HG02610 (cell line): ENCODE data around the gene RSU1.

Experiments
- ATAC-seq: cut with Tn5 transposase; IDR thresholded peaks from one replicate; pipeline ENCODE4 v1.9.1; 2021; ENCODE audit warnings: mild to moderate bottlenecking, moderate library complexity; ENCODE audit not compliant: unreplicated experiment

The RSU1 gene

DNA sequence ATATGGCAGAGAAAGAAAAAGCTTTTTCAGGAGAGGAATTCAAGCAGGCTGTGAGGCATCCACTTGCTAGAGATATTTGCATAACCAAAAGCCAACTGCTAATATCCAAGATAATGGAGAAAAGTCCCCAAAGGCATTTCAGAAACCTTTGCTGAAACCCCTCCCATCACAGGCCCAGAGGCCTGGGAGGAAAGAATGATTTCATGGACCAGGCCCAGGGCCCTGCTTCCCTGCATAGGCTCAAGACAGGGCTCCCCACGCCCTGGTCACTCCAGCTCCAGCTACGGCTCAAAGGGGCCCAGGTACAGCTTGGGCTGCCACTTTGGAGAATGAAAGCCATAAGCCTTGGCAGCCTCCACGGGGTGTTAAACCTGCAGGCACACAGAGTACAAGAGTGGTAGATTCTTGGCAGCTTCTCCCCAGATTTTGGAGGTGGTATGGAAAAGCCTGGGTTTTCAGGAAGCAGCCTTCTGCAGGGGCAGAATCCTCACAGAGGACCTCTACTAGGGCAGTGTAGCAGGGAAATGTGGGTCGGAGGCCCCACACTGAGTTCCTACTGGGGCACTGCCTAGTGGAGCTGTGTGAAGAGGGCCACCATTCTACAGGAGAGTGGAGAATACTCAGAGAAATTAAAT lies 5.6 kb upstream of the RSU1 start:
- no peak for ATAC-seq

DNA sequence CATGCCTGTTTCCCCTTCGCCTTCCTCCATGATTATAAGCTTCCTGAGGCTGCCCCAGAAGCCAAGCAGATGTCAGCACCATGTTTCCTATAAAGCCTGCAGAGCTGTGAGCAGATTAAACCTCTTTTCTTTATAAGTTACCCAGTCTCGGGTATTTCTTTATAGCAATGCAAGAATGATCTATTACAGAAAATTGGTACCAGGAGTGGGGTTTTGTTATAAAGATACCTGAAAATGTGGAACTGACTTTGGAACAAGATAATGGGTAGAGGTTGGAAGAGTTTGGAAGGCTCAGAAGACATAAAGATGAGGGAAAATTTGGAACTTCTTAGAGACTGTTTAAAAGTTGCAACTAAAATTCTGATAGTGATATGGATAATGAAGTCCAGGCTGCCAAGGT lies 4.8 kb upstream of the RSU1 start:
- ATAC-seq, result no peak

DNA sequence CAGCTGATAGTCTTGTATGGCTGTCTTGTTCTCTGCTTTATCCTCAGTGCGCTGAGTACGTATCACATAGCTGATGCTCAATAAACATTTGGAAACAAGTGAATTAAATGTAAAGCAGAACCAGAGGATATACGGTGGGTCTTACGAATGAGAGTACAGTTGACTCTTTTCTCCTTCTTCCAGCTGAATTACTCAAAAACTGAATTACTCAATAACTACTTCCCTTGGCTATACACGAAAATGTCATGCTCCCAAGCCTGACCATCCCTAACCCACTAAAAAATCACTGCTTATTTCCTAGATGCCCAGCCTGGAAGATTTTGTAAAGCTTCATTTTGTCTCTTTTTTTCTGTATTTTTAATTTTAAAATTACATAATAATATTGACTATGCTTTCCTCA lies 3.2 kb upstream of the RSU1 start:
- no peak for ATAC-seq

DNA sequence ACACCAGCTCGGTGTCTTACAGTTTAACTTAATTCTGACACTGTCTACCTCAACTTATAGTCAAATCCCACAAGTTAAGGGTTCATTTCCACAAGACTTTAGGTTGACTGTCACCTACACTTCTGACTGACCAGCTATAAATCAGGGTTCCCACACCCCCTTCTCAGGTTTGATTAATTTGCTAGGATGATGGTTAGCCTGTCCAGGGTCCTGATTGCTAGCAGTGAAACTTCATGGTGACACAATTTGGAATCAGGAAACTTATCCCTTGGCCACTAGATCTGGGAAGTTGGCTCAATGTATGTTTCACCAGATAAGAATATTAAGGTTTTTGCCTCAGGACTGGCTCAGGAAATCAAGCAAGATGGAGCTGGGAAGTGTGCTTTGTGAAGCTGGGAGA lies 2.8 kb upstream of the RSU1 start:
- ATAC-seq, result no peak

DNA sequence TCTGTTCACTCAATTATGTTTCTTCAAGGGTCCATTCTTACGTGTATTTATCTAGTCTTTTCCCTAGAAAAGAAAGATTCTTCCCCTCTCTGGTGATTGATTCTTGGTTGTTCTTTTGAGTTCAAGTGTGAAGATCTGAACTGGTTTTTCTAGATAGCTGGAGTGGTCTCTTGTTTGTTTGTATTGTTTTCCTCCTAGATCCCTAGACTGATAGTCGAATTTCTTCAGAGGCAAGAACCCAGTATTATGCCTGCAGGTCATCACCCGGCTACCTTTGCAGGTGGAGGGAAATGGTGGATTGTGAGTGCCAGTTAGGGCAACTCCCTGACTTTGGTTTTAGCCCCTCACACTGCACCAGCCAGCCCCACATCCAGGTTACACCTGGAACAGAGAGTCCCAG lies 2.2 kb upstream of the RSU1 start:
- no peak for ATAC-seq

DNA sequence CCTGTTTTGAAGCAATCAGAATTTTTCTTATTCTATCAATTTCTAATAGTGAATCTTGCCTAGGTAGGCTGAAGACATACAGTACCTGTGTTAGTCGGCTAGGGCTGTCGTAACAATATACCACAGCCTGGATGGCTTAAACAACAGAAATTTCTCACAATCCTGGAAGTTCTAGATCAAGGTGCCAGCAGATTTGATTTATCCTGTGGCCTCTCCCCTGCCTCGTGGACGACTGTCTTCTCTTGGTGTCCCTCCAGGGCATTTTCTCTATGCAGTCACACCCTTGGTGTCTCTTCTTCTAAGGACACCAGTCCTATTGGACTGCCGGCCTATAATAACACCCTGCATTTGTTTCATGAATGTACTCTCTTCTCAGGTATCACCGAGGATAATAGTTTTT lies 1.8 kb upstream of the RSU1 start:
- ATAC-seq, result no peak

DNA sequence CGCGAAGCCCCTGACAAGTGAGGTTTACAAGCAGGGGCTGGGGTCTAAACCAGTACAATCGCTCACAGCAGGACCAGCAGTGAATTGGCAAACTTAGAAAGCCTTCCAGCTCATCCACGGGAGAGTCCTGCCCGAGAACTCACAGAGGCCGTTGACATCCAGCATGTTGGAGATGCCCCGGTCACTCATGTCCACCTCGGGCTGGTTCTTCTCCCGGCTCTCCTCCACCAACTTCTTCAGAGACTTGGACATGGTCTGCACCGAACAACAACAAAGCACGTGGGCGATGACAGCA lies 447 bp downstream of the RSU1 start:
- no peak for ATAC-seq

DNA sequence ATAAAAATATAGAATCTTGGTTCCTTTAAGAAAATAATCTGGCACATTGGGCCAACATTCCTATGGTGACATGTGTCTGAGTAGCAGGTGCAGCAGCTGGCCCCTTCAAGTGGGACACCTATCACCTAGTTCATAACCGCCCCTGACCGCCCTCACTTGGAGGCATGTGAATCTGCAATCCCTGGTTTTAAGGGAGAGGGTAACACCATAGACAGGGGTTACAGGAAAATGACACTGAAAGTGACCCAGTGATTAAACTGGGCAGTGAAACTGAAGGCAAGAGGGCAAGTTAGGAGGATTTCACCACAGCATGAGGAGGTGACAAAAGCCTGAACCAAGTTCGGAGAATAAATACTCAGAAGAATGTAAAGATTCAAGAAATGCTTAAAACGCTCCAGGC lies 1.1 kb downstream of the RSU1 start:
- no peak for ATAC-seq

DNA sequence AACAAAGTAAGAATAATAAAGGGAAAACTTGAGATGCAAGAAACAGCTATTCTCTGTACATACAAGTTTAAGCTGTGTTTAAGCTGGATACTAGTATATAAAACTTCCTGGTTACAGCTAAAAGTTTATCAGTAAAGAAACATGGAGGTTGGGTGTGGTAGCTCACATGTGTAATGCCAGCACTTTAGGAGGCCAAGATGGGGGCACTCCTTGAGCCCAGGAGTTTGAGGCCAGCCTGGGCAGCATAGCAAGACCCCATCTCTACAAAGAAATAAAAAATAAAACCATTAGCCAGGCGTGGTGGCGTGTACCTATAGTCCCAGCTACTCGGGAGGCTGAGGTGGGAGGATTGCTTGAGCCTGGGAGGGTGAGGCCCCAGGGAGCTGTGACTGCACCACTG lies 3.2 kb downstream of the RSU1 start:
- ATAC-seq, result no peak

DNA sequence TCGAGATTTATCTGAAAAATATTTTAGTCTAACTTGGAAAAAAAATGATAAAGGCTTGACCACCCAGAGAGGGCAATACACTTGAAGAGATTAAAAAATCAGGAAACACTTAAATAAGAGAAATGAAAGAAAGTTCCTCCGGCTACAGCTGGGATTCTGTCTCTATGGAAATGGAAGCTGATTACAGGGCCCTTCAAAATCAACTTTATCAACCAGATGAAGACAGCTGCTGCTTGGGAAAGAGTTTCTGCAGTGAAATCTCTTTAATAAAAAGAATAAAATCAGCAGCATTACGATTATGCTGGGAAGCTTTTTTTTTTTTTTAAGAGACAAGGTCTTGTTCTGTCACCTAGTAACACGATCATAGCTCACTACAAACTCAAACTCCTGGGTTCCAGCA lies 4.5 kb downstream of the RSU1 start:
- no peak for ATAC-seq

DNA sequence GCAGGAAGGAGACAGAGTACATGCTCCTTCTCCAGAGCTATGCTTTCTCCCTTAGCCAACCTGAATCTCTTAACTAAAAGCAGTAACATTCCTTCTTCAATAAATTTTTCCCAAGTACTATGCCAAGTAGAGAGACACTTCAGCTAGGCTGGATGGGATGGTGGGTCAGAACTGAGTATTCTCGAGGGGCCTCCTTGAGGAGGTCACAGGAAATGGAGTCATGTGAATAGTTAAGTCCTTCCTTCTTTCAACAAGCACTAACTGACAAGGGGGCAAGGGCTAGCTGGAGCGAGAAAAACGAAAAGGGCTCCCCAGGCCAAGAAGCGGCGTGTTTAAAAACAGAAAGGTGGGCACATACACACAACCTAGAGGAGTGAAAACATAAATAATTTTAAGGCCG lies 5.5 kb downstream of the RSU1 start:
- no peak for ATAC-seq

DNA sequence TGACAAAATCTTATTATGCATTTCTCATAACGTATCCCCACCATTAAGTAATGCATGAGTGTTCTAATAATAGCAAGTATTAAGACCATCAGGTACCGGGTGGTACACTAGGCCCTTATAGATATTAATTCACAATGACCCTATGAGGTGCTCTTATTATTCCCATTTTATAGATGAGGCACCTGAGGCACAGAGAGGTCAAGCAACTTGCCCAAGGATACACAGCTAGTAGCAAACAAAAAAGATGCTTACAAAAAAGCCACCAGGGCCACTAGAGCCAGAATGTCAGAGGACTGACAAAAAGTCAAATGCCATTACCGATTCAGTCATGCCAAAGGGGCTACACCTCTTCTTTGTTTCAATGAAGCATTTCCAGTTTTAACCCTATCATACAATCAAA lies 5.9 kb downstream of the RSU1 start:
- no peak for ATAC-seq

DNA sequence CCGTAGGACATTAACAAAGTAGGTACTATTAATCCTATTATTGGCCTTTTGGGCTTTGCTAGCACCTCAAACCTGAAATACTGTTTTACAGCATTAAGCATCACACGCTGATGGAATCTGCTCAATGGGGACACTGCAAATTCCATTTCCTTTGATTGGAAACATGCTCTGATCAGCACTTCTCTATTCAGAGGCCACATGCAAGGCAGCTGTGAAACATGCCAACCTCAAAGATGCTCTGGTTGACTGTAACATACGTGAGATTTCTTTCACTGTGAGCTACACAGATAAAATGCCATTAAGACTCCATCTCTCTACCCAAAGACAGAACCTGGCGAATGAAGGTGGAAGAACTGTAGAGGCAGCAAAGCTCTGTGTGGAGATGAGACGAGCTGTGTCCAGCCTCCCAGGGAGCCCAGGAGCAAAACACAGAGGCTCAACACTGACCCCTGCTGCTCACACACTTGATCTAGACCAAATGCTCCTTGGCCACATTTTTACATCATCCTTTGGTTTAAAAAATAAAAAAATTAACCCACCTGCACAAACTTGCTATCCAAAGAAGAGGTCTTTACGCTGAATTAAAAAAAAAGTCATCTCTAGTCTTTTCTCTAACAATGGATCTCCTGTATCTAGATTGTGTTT lies 8.0 kb downstream of the RSU1 start:
- peak; percentile 73 for ATAC-seq

DNA sequence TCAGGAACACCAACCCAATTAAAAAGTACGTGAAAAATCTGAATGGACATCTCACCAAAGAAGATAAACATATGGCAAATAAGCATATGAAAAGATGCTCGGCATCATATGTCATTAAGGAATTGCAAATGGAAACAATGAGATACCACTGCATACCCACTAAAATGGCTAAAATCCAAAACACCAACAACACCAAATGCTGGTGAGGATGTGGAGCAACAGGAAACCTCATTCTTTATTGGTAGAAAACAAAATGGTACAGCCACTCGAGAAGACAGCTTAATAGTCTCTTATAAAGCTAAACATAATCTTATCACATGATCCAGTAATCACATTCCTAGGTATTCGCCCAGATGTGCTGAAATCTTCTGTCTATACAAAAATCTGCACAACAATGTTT lies 13.1 kb downstream of the RSU1 start:
- ATAC-seq, result no peak

DNA sequence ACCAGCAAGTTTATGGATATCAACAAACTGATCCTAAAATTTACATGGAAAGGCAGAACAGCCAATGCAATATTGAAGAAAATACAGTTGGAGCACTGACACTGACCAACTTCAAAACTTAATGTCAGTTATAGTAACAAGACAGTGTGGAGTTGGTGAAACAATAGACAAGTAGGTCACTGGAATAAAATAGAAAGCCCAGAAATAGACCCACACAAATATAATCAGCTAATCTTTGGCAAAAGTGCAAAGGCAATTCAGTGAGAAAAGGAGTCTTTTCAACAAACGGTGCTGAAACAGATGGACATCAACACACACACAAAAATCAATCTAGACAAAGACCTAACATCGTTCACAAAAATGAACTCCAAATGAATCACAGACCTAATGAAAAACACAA lies 13.8 kb downstream of the RSU1 start:
- ATAC-seq, result no peak

DNA sequence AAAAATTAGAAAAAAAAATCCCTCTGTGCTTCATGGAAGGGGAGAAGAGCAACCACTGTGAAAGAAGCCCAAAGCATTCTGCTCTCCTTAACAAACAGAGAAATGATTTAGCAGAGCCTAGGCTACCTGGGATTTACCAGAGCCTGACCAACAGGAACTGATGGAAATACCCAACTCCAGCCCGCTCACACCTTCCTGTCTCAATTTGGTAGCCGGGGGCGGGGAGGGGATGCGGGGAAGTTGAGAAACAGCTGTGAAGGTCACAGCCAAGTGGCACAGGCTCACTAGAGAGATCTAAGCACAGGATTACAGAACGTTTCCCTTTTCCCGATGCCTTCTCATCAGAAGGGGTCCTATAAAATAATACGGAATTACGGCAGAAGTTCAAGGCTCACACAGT lies 17.6 kb downstream of the RSU1 start:
- peak; percentile 94 for ATAC-seq

DNA sequence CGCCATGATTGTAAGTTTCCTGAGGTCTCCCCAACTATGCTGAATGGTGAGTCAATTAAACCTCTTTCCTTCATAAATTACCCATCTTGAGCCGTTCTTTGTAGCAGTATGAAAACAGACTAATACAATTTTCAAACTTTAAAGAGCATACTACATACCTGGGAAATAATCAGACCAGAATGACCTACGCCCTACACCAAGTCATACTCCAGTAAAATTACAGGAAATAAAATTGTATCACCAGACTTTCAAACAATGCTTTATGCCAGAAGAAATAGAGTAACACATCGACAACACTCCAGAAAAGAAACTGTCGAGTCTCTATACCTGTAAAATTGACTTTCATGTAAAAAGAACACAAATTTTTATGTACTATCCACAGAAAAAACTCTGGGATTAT lies 18.7 kb downstream of the RSU1 start:
- no peak for ATAC-seq

DNA sequence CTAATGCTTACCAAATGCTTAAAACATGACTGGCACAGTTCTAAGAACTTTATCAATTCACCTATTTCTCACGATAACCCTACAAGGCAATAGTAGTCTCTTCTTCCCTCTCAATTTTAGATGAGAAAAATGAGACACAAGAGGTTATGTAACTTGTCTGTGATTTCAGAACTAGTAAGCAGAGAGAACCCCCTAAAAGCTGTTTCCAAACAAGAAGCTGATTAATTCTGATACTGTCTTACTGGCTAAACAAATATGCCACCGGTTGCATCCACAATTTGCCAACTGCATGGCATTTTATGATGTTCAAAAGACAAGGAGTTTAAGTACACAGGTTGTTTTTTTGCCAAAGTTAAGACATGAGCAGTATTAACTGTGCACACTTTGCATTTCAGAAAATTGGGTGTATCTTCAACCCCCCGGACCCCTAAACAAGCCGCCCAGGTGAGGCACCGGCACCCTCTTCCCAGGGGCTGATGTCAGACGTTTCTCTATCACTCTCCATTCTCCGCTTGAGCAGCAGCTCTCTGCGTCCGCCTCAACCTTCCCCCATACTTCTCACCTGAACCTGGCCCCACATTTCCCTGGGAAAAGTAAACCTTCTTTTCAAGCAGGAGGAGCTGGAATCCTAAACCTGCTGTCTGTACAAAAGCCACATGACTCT lies 21.7 kb downstream of the RSU1 start:
- ATAC-seq, result no peak

DNA sequence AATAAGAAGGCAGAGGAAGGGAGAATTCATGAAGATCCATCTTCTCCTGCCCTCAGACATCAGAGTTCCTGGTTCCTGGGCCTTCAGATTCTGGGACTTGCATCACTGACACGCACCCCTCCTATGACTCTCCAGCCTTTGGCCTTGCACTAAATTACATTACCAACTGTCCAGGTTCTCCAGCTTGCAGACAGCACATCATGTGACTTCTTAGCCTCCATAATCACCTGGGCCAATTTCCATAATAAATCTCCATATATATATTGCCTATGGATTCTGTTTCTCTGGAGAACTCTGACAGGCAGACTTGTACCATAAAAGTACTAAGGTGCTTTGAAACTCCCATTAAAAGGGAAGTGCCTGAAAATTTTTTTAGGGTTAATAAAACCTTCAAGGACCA lies 23.2 kb downstream of the RSU1 start:
- ATAC-seq, result no peak

DNA sequence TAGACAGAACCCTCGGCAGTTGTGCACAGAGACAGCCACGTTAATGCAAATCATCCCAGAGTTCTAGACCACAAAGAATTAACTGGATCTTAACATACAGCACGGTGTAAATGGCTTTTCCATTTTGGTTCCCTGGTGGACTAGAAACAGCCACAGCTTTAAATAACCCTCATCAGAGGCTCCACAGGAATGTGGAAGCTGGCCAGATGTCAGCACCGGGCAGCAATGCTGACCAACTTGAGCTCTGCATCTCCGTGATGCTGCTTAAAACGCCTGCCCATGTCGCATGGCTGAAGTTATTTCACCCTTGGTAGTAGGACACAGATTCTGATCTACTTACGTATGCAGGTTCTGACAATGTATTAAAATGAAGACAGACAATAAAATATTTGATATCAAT lies 24.5 kb downstream of the RSU1 start:
- no peak for ATAC-seq

DNA sequence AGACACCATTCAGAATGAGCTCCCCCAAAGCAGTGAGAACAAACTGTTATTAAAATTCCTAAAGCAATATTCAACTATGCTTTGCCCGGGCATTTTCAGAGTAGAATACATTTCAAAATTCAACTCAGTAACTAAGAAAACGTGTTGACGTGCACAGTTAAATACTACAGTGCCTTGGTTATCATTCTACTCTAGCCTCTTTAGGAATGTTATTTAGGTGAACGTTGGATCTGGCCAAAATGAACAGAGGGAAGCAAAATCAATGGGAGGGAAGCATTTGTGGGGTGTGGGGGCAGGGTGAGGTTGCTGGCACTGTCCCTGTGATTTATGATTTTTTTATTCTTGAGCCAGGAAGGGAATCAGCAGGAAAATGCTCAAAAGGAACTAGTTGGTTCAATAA lies 27.5 kb downstream of the RSU1 start:
- no peak for ATAC-seq

DNA sequence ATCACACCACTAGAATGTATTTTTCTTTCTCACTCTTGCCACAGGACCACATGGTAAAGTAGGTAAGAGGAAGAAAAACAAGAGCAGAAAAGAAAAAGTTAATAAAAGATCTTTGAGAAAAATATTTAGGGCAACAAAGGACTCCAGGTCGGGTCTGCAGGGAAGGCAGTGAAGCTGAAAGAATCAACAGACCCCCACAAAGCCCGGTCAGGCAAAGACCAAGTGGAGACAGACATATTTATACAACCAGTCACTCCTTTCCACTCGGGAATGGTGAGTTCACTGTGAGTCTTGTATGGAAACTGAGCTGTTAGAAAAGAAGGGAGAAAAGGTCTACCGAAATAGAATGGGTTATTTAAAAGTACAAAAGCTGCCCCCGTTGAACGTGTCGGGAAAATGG lies 28.0 kb downstream of the RSU1 start:
- ATAC-seq, result no peak

DNA sequence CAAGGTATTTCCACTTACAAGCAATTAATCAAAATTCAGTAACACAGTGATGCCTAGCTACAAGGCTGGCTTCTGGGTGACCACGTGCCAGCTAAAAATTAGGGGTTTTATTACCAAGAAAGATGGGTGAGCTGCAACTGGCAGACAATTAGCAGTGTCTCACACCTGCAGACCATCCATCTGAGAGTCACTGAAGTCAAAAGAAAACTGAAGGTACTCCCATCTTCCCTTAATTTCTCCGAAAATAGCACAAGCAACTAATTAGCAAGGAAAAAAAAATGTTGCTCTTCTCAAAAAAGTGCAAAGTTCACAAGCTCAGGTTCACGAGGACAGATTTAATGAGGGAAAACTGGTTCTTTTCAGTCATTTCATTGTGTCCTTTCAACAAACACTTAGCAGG lies 28.4 kb downstream of the RSU1 start:
- ATAC-seq, result no peak
